Parathyroid adenoma (tissue), 2 donors: ENCODE data around the gene RCOR3.

Experiments
- H2AFZ ChIP-seq: fragments of 300-600 bp; sonication (generic); one replicate; pipeline ENCODE4 v1.7.0; 2017; ENCODE audit warnings: antibody characterized with exemption, mild to moderate bottlenecking
- H3K27ac ChIP-seq: fragments of 300-600 bp; sonication (generic); one replicate; pipeline ENCODE4 v1.7.0; 2017
- H3K27me3 ChIP-seq: fragments of 300-600 bp; sonication (generic); one replicate; pipeline ENCODE4 v1.7.0; 2017; ENCODE audit warnings: low read length; ENCODE audit not compliant: control insufficient read depth, insufficient read depth
- H3K36me3 ChIP-seq: fragments of 300-600 bp; sonication (generic); one replicate; pipeline ENCODE4 v1.7.0; 2017; ENCODE audit warnings: low read length; ENCODE audit not compliant: control insufficient read depth, insufficient read depth
- H3K4me1 ChIP-seq: fragments of 300-600 bp; sonication (generic); one replicate; pipeline ENCODE4 v1.7.0; 2017; ENCODE audit warnings: control low read depth
- H3K4me2 ChIP-seq: fragments of 300-600 bp; sonication (generic); one replicate; pipeline ENCODE4 v1.7.0; 2017; ENCODE audit warnings: low read length
- H3K4me3 ChIP-seq: fragments of 300-600 bp; sonication (generic); one replicate; pipeline ENCODE4 v1.7.0; 2017; ENCODE audit warnings: low read depth, low read length
- H3K79me2 ChIP-seq: fragments of 300-600 bp; sonication (generic); one replicate; pipeline ENCODE4 v1.7.0; 2017; ENCODE audit warnings: control low read depth
- H3K9ac ChIP-seq: fragments of 300-600 bp; sonication (generic); one replicate; pipeline ENCODE4 v1.7.0; 2017; ENCODE audit warnings: mild to moderate bottlenecking
- H3K9me3 ChIP-seq: fragments of 300-600 bp; sonication (generic); one replicate; pipeline ENCODE4 v1.7.0; 2017; ENCODE audit warnings: low read length; ENCODE audit not compliant: control insufficient read depth
- TF ChIP-seq, protein P1 (sequence below): fragments of 300-600 bp; sonication (generic); IDR thresholded peaks from one replicate; pipeline ENCODE4 v1.7.0; 2017; ENCODE audit warnings: antibody characterized with exemption, mild to moderate bottlenecking
- donor health status: primary hyperparathyroidism.

The RCOR3 gene

DNA sequence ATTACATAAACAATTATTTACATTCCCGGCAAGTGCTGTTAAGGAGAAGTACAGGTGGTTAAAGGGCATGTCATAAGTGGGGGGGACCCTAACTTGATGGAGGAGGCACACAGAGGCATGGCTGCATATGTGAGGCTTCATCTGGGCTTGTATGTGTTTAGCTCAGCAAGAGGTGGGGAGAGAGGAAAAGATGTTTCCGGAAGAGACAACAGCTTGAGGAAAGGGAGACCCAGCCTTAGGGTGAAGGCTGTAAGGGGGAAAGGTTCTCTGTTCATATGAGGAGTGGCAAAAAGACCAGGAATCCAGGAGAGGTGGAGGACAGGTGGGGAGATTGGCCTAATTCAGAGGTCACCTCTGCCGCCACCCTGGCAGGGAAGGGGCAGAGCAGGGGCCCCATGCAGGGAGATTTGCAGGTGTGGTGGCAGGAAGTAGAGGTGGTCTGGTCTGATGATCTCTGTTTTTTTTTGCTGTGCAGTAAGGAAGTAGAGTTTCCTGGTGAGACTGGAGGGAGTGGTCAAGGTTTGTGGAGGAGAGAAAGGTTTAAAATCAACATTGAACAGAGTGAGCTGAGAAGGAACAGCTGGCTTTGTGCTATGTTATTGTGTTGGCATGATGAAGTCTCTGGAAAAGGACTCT is 76.5 kb downstream of the RCOR3 start:
- Histone ChIP-seq H3K27ac (no peak overlapping the region), H3K36me3 (no peaks in the 10 kb centered on the region), H3K4me3 (no peak overlapping the region), H3K79me2 (no peaks in the 10 kb centered on the region), H2AFZ (no peak overlapping the region), H3K9ac (no peak overlapping the region), H3K27me3 (no peaks in the 10 kb centered on the region), H3K4me2 (no peak overlapping the region), H3K9me3 (no peaks in the 10 kb centered on the region), H3K4me1 (no peaks in the 10 kb centered on the region)
- TF ChIP-seq, protein P1, sequence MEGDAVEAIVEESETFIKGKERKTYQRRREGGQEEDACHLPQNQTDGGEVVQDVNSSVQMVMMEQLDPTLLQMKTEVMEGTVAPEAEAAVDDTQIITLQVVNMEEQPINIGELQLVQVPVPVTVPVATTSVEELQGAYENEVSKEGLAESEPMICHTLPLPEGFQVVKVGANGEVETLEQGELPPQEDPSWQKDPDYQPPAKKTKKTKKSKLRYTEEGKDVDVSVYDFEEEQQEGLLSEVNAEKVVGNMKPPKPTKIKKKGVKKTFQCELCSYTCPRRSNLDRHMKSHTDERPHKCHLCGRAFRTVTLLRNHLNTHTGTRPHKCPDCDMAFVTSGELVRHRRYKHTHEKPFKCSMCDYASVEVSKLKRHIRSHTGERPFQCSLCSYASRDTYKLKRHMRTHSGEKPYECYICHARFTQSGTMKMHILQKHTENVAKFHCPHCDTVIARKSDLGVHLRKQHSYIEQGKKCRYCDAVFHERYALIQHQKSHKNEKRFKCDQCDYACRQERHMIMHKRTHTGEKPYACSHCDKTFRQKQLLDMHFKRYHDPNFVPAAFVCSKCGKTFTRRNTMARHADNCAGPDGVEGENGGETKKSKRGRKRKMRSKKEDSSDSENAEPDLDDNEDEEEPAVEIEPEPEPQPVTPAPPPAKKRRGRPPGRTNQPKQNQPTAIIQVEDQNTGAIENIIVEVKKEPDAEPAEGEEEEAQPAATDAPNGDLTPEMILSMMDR = no peak

- TF ChIP-seq, protein P1 = no peak
- no peak overlapping the region for H3K4me2 ChIP-seq
- no peaks in the 10 kb centered on the region for H3K36me3 ChIP-seq
- no peak overlapping the region for H3K4me3 ChIP-seq
- H3K9me3 ChIP-seq = no peaks in the 10 kb centered on the region
- H3K4me1 ChIP-seq = no peaks in the 10 kb centered on the region
- H3K9ac ChIP-seq = no peak overlapping the region
- no peak overlapping the region for H2AFZ ChIP-seq
- H3K27me3 ChIP-seq = no peaks in the 10 kb centered on the region
- H3K27ac ChIP-seq = no peak overlapping the region
- no peaks in the 10 kb centered on the region for H3K79me2 ChIP-seq
Measured at GRCh38 chr1:211336161-211336560, 77.0 kb downstream of the RCOR3 start.

DNA sequence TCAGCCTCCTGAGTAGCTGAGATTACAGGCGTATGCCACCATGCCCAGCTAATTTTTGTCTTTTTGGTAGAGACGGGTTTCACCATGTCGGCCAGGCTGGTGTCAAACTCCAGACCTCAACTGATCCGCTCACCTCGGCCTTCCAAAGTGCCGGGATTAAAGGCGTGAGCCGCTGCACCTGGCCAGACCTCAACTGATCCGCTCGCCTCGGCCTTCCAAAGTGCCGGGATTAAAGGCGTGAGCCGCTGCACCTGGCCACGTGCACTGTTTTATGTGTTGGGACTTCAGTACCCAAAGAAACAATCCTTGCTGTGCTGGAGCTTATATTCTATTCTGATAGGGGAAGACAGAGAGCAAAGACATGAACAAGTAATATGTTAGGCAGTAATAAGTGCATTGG is 77.6 kb downstream of the RCOR3 start:
- Histone ChIP-seq H3K9ac (no peak overlapping the region), H2AFZ (no peak overlapping the region), H3K27ac (no peak overlapping the region), H3K4me2 (no peak overlapping the region), H3K9me3 (no peaks in the 10 kb centered on the region), H3K4me1 (no peaks in the 10 kb centered on the region), H3K36me3 (no peaks in the 10 kb centered on the region), H3K27me3 (no peaks in the 10 kb centered on the region), H3K79me2 (no peaks in the 10 kb centered on the region), H3K4me3 (no peak overlapping the region)
- TF ChIP-seq, protein P1 = no peak

DNA sequence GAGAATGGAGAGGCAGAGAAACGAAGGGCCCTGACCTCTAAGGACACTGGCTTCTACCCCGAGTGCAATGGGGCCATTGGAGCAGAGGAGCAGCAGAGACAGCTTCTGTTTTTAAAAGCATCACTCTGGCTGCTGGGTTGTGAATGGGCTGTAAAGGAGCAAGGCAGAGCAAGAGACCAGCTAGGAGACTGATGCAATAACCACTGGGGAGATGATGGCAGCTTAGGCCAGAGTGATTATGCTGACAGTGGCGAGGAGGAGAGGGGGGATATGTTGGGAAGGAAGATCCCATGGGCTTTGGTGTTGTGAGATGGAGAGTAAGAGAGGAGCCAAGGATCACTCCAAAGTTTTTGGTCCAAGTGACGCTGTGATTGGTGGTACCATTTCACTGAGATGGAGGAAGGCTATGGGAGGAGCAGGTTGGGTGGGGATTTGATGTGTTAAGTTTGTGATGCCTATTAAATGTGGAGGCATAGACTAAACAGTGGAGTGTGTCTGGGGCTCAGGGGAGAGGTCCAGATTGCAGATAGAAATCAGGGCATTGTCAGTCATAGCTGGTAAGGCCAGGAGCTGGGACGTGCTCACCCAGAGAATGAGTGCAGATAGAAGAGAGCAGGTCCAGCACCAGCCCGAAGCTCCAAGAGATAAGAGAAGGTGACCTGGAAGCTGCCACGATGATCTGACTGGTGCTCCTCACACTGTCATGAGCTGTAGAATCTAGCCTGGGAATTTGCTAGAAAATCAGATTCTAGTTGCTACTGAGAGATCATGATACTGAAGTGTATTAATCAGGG is 78.5 kb downstream of the RCOR3 start:
- no peaks in the 10 kb centered on the region for H3K79me2 ChIP-seq
- H3K9ac ChIP-seq = no peak overlapping the region
- no peak overlapping the region for H3K4me3 ChIP-seq
- H3K4me1 ChIP-seq = no peaks in the 10 kb centered on the region
- H3K4me2 ChIP-seq = no peak overlapping the region
- H3K36me3 ChIP-seq = no peaks in the 10 kb centered on the region
- TF ChIP-seq, protein P1 = no peak
- H3K27me3 ChIP-seq = no peaks in the 10 kb centered on the region
- H3K9me3 ChIP-seq = no peaks in the 10 kb centered on the region
- no peak overlapping the region for H3K27ac ChIP-seq
- H2AFZ ChIP-seq = no peak overlapping the region
